Activated CD8-positive, alpha-beta memory T cell treated with anti-CD3 and anti-CD28 coated beads for 24 hours (primary cell): ENCODE data around the gene TBC1D1.

ENCODE experiments used
- DNase-seq: peaks from one replicate; pipeline ENCODE4 v3.0.0-alpha.2; 2020

TBC1D1 gene

GRCh38 chr4:37995299-37995821 lies 104.5 kb downstream of the TBC1D1 start:
- no peak for DNase-seq

GRCh38 chr4:37995981-37996775 lies 105.3 kb downstream of the TBC1D1 start:
- DNase-seq, result no peak

- DNase-seq, result no peak
Observed at GRCh38 chr4:37998226-37998625, 107.3 kb downstream of the TBC1D1 start.

GRCh38 chr4:37999000-37999716 lies 108.3 kb downstream of the TBC1D1 start:
- DNase-seq, result no peak

- DNase-seq, result no peak
Observed at GRCh38 chr4:37999965-38000364, 109.1 kb downstream of the TBC1D1 start.

GRCh38 chr4:38001927-38002326 lies 111.0 kb downstream of the TBC1D1 start:
- no peak for DNase-seq

- DNase-seq, result no peak
Observed at GRCh38 chr4:38002451-38003071, 111.7 kb downstream of the TBC1D1 start.

- DNase-seq, result no peak
Observed at GRCh38 chr4:38003102-38003501, 112.2 kb downstream of the TBC1D1 start.

- no peak for DNase-seq
Observed at GRCh38 chr4:38003628-38004027, 112.7 kb downstream of the TBC1D1 start.

- DNase-seq, result no peak
Observed at GRCh38 chr4:38004062-38004461, 113.2 kb downstream of the TBC1D1 start.

- no peak for DNase-seq
Observed at GRCh38 chr4:38004887-38005286, 114.0 kb downstream of the TBC1D1 start.

GRCh38 chr4:38005637-38006036 lies 114.8 kb downstream of the TBC1D1 start:
- DNase-seq, result no peak

- no peak for DNase-seq
Observed at GRCh38 chr4:38007645-38008044, 116.8 kb downstream of the TBC1D1 start.

- DNase-seq, result no peak
Observed at GRCh38 chr4:38008571-38009021, 117.7 kb downstream of the TBC1D1 start.

- DNase-seq, result no peak
Observed at GRCh38 chr4:38009421-38009820, 118.5 kb downstream of the TBC1D1 start.

- DNase-seq, result no peak
Observed at GRCh38 chr4:38009949-38010348, 119.1 kb downstream of the TBC1D1 start.

GRCh38 chr4:38011511-38012162 lies 120.8 kb downstream of the TBC1D1 start:
- no peak for DNase-seq

GRCh38 chr4:38013461-38014366 lies 122.8 kb downstream of the TBC1D1 start:
- DNase-seq, result no peak

- no peak for DNase-seq
Observed at GRCh38 chr4:38014421-38014852, 123.6 kb downstream of the TBC1D1 start.

GRCh38 chr4:38015886-38016515 lies 125.1 kb downstream of the TBC1D1 start:
- DNase-seq, result no peak

- no peak for DNase-seq
Observed at GRCh38 chr4:38016698-38017097, 125.8 kb downstream of the TBC1D1 start.
